GM21447 (cell line): ENCODE results near the gene TGFB1I1.
A peak's percentile ranks its signal among the peaks of the same experiment; 100 is the strongest.
"Not testable (repeated sequence)": the region's sequence is repeated elsewhere in the genome, so short reads cannot be mapped to it uniquely, and the experiment has no call there.

Experiments used
- ATAC-seq: cut with Tn5 transposase; IDR thresholded peaks from one replicate; pipeline ENCODE4 v1.9.1; 2021; ENCODE audit not compliant: unreplicated experiment

TGFB1I1 gene

GRCh38 chr16:31467858-31468257 is 4.1 kb upstream of the TGFB1I1 start:
- ATAC-seq: no peak

- ATAC-seq: no peak
Observed at GRCh38 chr16:31470615-31471014, 1.3 kb upstream of the TGFB1I1 start.

- ATAC-seq: no peak
Observed at GRCh38 chr16:31471241-31471874, 594 bp upstream of the TGFB1I1 start.

DNA sequence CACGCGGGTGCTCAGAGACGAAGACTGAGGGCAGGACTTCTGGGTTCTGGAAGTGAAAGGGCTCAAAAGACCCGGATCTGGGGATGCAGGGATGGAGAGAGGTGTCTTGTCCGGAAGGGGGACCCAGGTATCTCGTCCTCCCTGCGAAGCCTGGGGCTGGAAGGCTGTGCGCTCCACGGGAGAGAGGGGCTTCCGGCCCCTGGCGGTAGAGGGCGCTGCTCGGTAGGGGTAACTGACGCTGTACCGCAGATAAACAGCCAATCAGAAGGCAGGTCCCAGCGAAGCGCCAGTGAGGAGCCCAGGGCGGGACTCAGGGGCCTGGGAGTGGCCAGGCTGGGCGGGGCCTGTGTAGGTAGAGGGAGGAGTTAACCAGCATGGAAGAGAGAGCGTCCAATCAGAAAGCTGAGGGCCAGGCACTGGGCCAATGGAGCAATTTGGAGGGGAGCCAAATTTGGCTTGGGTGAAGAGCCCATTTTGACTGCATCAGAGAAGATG is 804 bp downstream of the TGFB1I1 start:
- ATAC-seq: no peak

DNA sequence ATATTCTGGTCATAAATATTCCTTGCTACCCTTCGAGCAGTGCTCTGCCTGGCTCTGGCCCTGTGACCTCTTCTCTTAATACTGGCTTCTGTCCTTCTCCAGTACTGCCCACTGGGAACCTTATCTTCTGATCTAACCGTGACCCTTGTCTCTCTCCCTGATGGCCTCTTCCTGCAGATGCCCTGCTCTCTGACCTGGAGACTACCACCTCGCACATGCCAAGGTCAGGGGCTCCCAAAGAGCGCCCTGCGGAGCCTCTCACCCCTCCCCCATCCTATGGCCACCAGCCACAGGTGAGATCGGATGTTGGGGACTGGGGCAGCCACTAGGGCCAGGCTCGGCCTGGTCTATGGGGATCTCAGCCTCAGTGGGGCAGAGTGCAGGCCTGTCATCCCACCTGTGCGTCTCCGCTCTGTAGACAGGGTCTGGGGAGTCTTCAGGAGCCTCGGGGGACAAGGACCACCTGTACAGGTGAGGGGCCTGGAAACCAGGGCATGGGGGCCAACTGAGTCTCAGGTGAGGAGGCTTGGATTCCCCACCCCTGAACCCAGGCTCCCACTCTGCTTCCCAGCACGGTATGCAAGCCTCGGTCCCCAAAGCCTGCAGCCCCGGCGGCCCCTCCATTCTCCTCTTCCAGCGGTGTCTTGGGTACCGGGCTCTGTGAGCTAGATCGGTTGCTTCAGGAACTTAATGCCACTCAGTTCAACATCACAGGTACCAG is 1.5 kb downstream of the TGFB1I1 start:
- ATAC-seq: no peak

- ATAC-seq: no peak
Observed at GRCh38 chr16:31474173-31474714, 2.3 kb downstream of the TGFB1I1 start.

DNA sequence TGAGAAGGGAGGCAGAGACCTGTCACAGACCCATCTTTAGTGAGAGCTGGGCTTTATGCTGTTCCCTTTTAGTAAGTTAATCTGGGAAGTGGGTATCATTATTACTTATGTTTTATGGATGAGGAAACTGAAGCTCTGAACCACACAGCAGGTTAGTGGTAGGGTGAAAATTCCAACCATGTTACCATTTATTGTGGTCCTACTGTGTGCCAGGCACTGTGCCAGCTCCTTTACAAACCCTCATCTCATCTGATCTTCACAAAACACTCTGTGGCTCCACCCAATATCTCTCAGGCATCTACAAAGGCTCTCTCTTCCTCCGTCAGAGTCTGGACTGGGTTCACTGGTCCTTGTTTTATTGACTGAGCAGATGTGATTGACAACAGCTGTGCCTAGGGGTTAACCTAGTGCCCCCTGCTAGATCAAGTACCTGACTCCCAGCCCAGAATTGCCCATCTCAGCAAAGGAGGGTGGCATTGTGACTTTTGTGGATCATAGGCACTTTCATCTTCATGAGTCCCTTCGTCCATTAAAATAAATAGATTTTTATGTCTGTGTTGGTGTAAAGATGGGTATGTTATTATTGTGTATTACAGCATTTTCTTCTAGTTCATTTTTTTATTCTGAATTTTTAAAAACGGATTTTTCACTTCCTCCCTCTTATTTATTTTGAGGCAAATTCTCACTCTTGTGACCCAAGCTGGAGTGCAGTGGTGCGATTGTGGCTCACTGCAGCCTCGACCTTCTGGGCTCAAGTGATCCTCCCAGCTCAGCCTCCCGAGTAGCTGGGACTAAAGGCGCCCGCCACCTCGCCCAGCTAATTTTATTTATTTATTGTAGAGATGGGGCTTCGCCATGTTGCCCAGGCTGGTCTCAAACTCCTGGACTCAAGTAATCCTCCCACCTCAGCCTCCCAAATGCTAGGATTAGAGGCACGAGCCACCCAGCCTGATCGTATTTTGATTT is 3.1 kb downstream of the TGFB1I1 start:
- ATAC-seq: no peak

DNA sequence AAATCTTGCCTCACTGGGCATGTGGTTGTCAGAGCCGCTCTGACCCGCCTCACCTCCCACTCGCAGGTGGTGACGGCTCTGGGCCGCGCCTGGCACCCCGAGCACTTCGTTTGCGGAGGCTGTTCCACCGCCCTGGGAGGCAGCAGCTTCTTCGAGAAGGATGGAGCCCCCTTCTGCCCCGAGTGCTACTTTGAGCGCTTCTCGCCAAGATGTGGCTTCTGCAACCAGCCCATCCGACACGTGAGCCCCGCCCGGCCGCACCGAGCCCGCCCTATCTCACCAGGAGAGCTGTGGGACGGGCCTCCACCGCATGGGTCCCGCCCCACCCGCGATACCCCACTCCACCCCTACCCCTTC is 4.0 kb downstream of the TGFB1I1 start:
- ATAC-seq: no peak

DNA sequence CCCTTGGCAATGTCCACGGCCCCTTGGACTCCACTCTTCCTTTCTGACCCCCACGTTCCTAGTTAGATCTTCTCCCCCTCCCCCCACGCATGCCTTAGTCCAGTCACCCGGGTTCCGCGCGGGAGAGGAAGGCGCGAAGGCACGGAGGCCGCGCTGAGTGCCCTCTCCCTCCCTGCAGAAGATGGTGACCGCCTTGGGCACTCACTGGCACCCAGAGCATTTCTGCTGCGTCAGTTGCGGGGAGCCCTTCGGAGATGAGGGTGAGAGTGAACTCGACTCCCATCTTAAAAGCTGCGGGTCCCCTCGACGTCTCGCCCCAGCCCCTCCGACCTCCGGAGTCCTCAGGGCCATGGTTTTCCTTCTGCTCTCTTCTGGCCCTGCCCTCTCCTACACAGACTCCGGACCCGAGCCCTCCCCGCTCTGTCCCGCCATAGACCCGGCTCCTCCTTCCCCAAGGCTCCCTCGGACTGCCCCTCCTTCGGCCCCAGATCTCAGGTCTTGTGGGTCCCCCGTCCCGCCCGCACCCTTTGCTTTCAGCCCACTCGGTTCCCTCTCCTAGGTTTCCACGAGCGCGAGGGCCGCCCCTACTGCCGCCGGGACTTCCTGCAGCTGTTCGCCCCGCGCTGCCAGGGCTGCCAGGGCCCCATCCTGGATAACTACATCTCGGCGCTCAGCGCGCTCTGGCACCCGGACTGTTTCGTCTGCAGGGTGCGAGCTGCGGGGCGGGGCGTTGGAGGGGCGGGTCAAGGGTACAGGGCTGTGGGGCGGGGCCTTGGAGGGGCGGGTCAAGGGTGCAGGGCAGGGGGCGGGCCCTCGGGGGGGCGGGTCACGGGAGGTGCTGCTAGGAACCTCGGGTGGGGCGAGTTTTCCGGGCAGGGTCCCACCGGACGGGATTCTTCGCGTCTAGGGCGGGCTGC is 4.6 kb downstream of the TGFB1I1 start:
- peak; percentile 62 for ATAC-seq

GRCh38 chr16:31477220-31478216 is 5.6 kb downstream of the TGFB1I1 start:
- peak; percentile 27 for ATAC-seq

DNA sequence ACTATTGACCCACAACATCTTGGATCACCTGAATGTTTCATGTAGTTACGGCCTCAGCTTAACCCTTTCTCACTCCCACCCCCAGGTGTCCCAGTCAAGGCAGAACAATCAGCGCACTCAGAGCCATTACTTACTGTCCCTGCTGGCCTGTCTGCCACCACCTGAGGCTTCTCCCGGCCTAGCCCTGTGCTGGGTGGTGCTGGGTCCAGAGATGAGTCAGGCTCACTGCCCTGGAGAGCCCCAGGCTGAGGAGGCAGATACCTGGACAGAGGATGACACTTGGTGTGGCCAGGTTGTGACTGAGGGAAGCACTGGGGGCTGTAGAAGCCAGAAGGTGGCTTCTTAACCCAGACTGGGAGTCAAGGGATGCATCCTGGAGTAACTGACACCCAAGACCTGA is 7.0 kb downstream of the TGFB1I1 start:
- ATAC-seq: no peak

DNA sequence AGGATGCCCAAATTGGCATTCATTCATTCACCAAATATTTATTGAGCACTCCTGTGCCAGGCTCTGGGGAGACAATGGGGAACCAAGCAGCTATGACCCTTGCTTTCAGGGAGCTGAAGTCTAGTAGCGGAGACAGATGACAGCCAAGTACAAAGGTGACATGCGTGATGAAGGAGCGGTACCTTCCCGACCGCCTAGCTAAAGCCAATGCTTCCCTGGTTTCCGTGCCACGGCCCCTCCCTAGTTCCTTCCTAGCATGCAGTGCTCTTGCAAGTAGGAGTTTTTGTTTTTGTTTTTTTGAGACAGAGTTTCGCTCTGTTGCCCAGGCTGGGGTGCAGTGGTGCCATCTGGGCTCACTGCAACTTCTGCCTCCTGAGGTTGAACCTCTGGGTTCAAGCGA is 7.8 kb downstream of the TGFB1I1 start:
- ATAC-seq: no peak

DNA sequence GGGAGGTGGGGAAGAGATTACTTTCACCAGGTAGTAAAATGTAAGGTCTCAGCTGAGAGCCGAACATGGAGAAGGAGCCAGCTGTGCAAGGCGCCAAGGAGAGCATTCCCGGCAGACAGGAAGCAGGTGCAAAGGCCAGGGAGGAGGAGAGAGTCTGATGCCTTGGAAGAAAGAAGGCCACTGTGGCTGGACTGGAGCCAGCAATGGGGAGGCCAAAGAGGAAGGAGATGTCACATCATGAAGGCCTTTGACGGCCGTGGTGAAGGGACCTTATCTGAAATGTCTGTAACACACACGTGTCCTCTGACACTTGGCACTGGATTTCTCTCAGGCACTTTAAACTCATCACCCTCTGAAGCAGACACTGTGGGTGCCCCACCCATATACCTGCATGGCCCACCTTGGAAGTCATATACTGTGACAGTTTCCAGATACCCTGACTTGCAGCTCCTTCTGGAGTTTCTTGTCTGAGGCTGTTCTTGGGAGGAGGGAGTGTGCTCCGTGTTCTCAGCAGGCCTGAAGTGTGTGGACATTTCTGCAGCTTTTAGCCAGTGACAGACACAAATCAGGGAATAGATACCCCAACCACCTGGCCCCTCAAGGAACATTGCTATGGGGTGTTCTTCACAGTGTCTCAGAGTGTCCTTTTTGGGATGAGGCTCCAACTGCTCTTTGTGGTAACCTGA is 9.0 kb downstream of the TGFB1I1 start:
- no peak for ATAC-seq

- ATAC-seq: no peak
Observed at GRCh38 chr16:31483081-31483480, 11.1 kb downstream of the TGFB1I1 start, which contains the start of gene SLC5A2. Gene SLC5A2 (plus strand): TSS chr16:31483123. CDS start chr16:31483137, 14 bp downstream.

GRCh38 chr16:31484048-31484447 is 12.1 kb downstream of the TGFB1I1 start:
- ATAC-seq: not testable (repeated sequence)

GRCh38 chr16:31484491-31485171 is 12.7 kb downstream of the TGFB1I1 start:
- no peak for ATAC-seq

- no peak for ATAC-seq
Observed at GRCh38 chr16:31485571-31485970, 13.6 kb downstream of the TGFB1I1 start.

GRCh38 chr16:31486045-31486444 is 14.1 kb downstream of the TGFB1I1 start:
- no peak for ATAC-seq
